HG02610 (cell line): ENCODE data around the gene ZNF775.
A peak's percentile ranks its signal among the peaks of the same experiment; 100 is the strongest.

Source experiments
- ATAC-seq: cut with Tn5 transposase; IDR thresholded peaks from one replicate; pipeline ENCODE4 v1.9.1; 2021; ENCODE audit warnings: mild to moderate bottlenecking, moderate library complexity; ENCODE audit not compliant: unreplicated experiment

ZNF775 gene

GRCh38 chr7:150345012-150345411, 34.1 kb upstream of the ZNF775 start:
- ATAC-seq: no peak

DNA sequence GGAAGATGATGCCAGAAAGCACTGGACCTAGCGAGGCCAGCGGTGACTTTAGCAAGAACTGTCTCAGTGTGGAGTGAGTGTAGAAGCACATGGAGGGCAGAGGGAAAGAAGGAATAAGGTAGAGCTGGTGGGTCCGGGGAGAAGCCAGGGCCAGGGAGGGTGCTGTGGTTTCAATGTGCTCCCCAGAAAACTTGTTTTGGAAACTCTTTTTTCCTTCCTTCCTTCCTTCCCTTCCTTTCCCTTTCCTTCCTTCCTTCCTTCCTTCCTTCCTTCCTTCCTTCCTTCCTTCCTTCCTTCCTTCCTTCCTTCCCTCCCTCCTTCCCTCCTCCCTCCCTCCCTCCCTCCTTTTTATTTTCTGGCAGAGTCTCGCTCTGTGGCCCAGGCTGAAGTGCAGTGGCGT, 32.2 kb upstream of the ZNF775 start:
- ATAC-seq: no peak

DNA sequence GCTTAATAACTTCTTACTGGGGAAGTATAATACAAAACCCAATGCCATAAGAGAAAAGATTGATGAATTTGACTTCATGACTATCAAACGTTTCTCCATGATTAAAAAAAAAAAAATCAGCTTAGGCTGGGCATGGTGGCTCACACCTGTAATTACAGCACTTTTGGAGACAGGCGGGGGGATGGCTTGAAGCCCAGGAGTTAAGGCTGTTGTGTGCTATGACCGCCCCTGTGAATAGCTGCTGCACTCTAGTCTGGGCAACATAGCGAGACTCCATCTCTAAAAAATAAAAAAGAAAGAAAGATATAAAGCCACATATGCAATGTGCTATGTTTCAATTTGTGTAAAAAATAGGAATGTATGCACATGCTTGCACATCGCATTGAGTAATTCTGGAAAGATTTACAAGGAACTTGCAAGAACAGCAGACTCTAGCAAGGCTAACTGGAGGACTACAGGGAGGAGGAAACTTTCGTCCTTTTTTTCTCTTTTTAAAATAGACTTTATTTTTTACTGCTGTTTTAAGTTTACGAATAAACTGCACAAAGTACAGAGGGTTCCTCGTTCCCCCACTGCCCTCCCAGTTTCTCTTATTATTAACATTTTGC, 27.4 kb upstream of the ZNF775 start:
- ATAC-seq: no peak

DNA sequence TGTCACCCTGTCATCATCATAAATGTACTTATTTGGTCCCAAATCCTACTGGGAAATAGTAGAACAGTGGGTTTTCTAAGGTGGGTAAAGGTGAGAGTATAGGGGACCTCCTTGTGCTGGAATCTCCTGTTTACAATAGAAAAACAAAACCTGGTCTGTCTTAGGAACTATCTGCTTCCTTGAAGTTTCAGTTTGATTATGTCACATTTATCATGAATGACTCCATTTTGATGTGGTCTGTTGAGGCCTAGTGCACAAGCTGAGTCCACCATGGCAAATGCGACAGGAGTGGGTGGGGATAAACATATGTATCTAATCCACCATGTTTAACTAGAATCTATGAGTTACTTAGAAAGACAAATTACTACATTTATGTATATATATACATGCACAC, 23.5 kb upstream of the ZNF775 start:
- no peak for ATAC-seq

GRCh38 chr7:150356265-150356897, 22.7 kb upstream of the ZNF775 start:
- ATAC-seq: no peak

- peak; percentile 42 for ATAC-seq
Measured at GRCh38 chr7:150357270-150357669, 21.9 kb upstream of the ZNF775 start.

DNA sequence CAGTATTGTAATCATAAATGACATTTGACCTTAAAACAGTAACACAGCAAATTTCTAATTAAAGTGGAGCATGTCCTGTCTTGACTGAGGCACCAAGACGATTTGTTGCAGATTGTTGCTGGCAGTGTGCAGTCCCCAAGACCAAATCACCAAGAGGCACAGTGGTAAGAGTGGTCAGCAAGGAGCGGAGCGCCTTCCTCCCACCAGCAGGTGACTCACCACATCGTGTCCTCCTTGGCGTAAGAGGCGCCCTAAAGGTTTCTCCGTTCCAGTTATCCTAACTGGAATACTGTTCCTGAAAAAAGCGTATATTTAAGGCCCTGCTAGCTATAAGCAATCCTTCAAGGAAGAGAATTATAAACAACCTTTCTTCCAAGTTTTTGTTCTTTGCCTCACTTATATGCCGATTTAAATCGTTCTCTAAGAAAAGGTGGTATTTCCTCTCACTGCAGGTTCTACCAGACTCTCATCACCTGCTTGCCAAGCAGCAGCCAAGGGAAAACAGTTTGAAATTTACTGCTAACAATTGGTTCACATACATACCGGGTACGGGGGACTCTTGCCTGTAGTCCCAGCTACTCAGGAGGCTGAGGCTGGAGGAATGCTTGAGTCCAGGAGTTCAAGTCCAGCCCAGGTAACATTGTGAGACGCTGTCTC, 21.2 kb upstream of the ZNF775 start:
- ATAC-seq: peak; percentile 17

DNA sequence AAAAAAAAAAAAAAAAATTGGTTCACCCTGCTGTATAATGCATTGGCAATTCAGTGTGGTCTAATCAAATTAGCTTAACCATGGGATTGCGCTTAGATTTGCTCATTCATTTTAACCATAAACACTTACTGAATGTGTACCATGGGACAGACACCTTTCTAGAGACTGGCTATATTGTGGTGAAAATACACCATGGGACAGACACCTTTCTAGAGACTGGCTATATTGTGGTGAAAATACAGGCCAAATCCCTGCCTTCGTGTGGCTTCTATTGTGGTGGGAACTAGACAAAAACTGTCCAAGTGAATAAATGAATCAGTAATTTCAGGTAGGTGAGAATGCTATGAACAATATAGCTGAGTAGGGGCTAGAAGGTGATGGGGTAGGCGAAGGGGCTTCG, 20.7 kb upstream of the ZNF775 start:
- no peak for ATAC-seq

DNA sequence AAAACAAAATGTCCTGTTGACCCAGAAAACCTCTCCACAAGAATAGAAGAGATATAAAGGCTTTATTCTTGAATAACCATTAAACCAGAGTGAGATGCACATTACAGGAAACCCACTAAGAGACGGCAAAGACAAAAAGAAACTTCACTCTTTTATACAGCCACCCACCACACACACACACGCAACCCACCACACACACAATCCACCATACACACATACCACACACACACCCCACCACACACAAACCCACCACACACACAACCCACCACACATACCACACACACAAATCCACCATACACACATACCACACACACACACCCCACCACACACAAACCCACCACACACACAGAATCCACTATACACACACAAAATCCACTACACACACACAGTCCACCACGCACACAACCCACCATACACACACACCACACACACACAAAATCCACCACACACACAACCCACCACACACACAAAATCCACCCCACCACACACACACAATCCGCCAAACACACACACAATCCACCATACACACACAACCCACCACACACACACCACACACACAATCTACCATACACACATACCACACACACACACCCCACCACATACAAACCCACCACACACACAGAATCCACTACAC, 20.0 kb upstream of the ZNF775 start:
- ATAC-seq: no peak

DNA sequence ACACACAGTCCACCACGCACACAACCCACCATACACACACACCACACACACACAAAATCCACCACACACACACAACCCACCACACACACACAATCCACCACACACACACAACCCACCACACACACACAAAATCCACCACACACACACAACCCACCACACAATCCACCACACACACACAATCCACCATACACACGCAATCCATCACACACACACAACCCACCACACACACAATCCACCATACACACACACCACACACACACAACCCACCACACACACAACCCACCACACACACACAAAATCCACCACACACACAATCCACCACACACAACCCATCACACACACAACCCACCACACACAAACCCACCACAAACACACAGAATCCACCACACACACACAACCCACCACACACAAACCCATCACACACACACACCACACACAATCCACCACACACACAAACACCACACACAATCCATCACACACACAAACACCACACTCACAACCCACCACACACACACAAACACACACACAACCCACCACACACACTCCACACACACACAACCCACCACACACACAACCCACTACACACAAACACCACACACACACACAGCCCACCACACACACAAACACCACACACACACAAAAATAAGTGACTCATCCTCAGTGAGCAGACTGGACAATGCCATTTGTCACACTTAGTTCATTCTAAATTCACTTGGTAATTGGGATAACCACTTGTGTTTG, 19.3 kb upstream of the ZNF775 start:
- no peak for ATAC-seq

DNA sequence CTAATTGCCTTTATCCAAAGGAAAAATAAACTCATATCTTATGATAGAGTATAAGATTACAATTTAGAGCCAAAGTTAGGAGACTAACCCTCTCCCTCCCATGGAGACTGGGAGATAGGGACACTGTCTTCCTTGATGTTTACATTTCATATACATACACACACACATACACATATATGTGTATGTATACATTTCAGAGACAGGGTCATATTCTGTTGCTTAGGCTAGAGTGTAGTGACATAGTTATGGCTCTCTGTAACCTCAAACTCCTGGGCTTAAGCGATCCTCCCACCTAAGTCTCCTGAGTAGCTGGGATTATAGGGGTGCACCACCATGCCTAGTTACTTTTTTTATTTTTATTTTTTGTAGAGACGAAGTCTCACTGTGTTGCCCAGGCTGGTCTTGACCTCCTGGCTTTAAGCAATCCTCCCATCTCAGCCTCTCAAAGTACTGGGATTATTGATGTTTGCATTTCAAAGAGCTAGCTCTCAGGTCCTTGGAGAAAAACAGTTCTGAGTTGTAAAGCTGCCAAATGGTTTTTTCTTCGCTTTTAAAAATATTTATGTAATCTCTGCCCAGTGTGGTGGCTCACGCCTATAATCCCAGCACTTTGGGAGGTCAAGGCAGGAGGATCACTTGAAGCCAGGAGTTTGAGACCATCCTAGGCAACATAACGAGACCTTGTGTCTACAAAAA, 18.6 kb upstream of the ZNF775 start:
- no peak for ATAC-seq

- no peak for ATAC-seq
Measured at GRCh38 chr7:150361402-150361801, 17.7 kb upstream of the ZNF775 start.

- ATAC-seq: no peak
Measured at GRCh38 chr7:150361807-150362621, 17.1 kb upstream of the ZNF775 start.

DNA sequence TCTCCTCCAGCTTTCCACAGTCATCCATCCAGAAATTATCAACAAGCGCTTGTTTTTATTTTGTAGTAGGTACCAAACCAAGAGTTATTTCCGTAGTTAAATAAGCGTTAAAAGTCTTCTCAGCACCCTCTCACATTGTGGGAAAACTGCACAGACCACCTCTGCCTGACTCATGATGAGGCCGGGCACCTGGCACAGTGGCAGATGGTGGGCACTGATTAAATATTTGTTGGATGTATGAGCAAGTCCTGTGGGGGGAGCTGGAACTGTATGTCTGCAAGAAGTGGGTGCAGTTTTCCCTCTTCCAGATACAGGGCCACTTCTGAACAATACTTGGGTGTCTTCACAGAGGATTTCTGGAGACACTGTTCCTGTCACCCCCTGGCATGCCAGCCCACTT, 15.8 kb upstream of the ZNF775 start:
- ATAC-seq: no peak

DNA sequence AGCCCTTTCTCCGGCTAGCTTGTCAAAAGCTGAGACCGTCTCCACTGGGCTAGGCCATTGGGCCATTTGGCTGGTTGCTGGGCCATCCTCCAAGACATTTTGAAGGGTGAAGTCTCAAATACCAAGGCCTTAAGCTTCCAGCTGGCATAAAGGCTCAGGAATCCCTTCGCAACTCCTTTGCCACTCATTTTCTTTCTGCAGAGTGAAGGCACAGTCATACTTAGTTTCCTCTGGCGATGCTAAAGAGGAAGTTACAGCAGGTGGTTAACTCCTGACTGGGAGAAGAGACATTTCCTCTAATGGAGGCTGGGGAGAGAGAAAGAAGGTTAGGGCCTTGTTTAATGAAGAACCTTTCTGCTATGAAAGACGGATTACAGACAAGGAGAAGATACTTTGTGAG, 15.3 kb upstream of the ZNF775 start:
- ATAC-seq: no peak

GRCh38 chr7:150365194-150365593, 13.9 kb upstream of the ZNF775 start:
- ATAC-seq: no peak

DNA sequence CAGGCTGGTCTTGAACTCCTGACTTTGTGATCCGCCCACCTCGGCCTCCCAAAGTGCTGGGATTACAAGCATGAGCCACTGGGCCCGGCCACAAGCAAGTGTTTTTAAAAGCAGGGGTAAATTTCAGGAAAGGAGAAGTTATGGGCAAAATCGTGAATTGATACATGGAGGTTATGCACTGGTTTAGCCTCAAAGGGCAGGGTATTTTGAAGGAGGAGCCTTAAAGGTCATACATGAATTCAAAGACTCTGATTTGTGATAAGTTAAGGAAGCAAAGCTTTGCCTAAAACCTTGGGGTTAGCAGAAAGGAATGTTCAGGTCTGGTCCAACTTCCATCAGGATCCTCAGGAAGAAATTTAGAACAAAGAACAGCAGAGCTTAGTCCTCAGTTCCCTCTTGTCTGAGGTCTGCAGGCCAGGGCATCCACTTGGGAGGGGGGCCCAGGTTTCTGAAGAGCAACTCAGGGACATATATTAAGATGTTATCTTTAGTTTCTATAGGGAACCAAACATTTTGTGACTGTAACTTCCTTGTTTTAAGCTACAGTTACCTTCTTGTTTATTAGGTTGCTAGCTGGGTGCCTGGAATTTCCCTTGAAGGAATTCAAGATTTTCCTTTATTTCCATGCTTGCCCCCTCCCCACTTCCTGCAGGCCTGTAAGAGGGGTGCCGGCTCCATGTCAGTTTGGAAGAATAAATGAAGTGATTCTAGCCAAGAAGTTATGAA, 13.3 kb upstream of the ZNF775 start:
- no peak for ATAC-seq

DNA sequence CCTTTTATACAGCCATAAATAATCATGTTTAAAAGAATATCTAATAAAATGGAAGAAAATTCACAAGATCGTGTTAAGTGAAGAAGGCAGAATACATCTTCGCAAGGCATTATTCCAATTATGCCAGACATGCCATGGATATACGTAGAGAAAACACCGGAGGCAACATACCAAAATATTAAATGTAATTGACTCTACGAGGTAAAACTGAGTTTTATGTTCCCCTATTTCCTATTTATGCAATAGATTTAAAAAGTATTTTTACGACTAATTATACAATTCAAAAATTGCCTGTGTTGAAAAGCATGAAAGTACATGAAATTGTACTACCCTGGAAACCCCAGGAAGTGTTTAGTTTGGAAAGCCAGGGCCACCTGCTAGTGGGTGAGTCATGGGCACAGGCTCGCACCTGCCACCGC, 11.4 kb upstream of the ZNF775 start:
- no peak for ATAC-seq
